Lower lobe of right lung (tissue), 2 donors: ENCODE results near the gene PIGC. TPM values are rescaled to one million over a fixed set of nuclear protein-coding genes. Genes with fewer than 3 reads are reported as not detected.

Source experiments
- ATAC-seq, 2 donors: fragments of 200-7000 bp; cut with Tn5 transposase; one replicate each; pipeline ENCODE4 v1.9.1; 2020 to 2022; ENCODE audit warnings: mild to moderate bottlenecking in 2 of 2, moderate library complexity in 2 of 2
- DNase-seq: peaks from one replicate; pipeline ENCODE4 v3.0.0-alpha.2; 2020
- H3K27ac ChIP-seq: fragments of 200-600 bp; one replicate; pipeline ENCODE4 v1.8.0; 2022
- H3K27me3 ChIP-seq: fragments of 200-600 bp; one replicate; pipeline ENCODE4 v1.8.0; 2022; ENCODE audit warnings: low read depth
- H3K36me3 ChIP-seq: fragments of 200-600 bp; one replicate; pipeline ENCODE4 v1.8.0; 2022; ENCODE audit warnings: mild to moderate bottlenecking
- H3K4me1 ChIP-seq: fragments of 200-600 bp; one replicate; pipeline ENCODE4 v1.8.0; 2022
- H3K4me3 ChIP-seq: fragments of 200-600 bp; one replicate; pipeline ENCODE4 v1.8.0; 2022; ENCODE audit warnings: mild to moderate bottlenecking
- H3K9me3 ChIP-seq: fragments of 200-600 bp; one replicate; pipeline ENCODE4 v1.8.0; 2022
- CTCF ChIP-seq: fragments of 200-600 bp; IDR thresholded peaks from one replicate; pipeline ENCODE4 v1.8.0; 2022; ENCODE audit warnings: antibody characterized with exemption, mild to moderate bottlenecking
- intact Hi-C: fragments of 100-400 bp; cut with DNase I; formaldehyde crosslinking; loops from one replicate; pipeline ENCODE4 v1.11.0; 2022
- total RNA-seq: library from RNA; stranded (reverse); fragmentation: NEBNext Ultra II Directional; extraction: Animal tissue kit (Norgen Biotek cat#: 25700); gene quantifications from one replicate; pipeline ENCODE4 v1.2.1, GENCODE V29; 2021
- donor health status: DM: no; HTN: yes; CAD: no; lungs with severe emphysema.

PIGC gene
- total RNA-seq, 1 donor from 2014 or later, result 22.8 TPM

DNA sequence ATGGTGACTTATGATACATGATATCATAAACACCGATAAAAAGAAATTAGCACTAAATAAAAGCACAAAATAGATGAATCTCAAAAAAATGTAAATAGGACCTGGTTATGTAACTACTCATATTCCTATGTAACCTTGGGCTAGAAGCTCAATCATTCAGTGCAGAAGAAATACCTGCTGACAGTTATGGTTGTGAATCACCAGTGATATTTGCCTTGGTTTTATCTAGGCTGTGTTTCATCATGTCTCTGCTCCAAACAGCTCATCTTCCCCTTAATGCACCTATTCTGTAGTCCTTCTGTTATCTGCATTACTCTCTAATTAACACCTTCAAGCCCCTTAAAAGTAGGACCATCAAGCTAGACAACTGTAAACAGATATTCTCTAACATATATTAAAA, 16.3 kb upstream of the PIGC start:
- no peaks in the 10 kb centered on the region for H3K27me3 ChIP-seq
- ATAC-seq (no peak), DNase-seq (no peak)
- no peak overlapping the region for H3K4me3 ChIP-seq
- no peaks in the 10 kb centered on the region for H3K36me3 ChIP-seq
- no peak for TF ChIP-seq CTCF
- no peaks in the 10 kb centered on the region for H3K9me3 ChIP-seq
- H3K4me1 ChIP-seq, result no peaks in the 10 kb centered on the region
- H3K27ac ChIP-seq, result no peak overlapping the region
- intact Hi-C loops, result no loop called here

- DNase-seq, result no peak
- intact Hi-C loops, result no loop called here
- Histone ChIP-seq H3K9me3 (no peaks in the 10 kb centered on the region), H3K4me1 (no peaks in the 10 kb centered on the region), H3K4me3 (no peak overlapping the region), H3K27ac (no peak overlapping the region), H3K27me3 (no peaks in the 10 kb centered on the region), H3K36me3 (no peaks in the 10 kb centered on the region)
- no peak for ATAC-seq
- no peak for TF ChIP-seq CTCF
Observed at GRCh38 chr1:172457479-172458130, 13.7 kb upstream of the PIGC start.

- Histone ChIP-seq H3K36me3 (no peaks in the 10 kb centered on the region), H3K27ac (no peak overlapping the region), H3K4me1 (no peaks in the 10 kb centered on the region), H3K4me3 (no peak overlapping the region), H3K27me3 (no peaks in the 10 kb centered on the region), H3K9me3 (no peaks in the 10 kb centered on the region)
- no peak for DNase-seq
- no peak for TF ChIP-seq CTCF
- ATAC-seq, result no peak
- intact Hi-C loops, result no loop called here
Observed at GRCh38 chr1:172456344-172456769, 12.5 kb upstream of the PIGC start.

- Histone ChIP-seq H3K27ac (no peak overlapping the region), H3K9me3 (no peaks in the 10 kb centered on the region), H3K27me3 (no peaks in the 10 kb centered on the region), H3K36me3 (no peaks in the 10 kb centered on the region), H3K4me1 (peaks cover 4% of the 10 kb centered on the region), H3K4me3 (no peak overlapping the region)
- no peak for TF ChIP-seq CTCF
- DNase-seq (no peak), ATAC-seq (no peak)
- intact Hi-C loops, result no loop called here
Observed at GRCh38 chr1:172455451-172455850, 11.6 kb upstream of the PIGC start.

GRCh38 chr1:172453607-172454006, 9.7 kb upstream of the PIGC start:
- Histone ChIP-seq H3K4me3 (no peak overlapping the region), H3K4me1 (peaks cover 9% of the 10 kb centered on the region), H3K27me3 (no peaks in the 10 kb centered on the region), H3K36me3 (no peaks in the 10 kb centered on the region), H3K9me3 (no peaks in the 10 kb centered on the region), H3K27ac (no peak overlapping the region)
- TF ChIP-seq CTCF, result no peak
- DNase-seq (no peak), ATAC-seq (no peak)
- intact Hi-C loops, result no loop called here
